Duodenal mucosa (tissue), 2 donors: Measurements from ENCODE around the gene MTX1.
A peak's percentile ranks its signal among the peaks of the same experiment; 100 is the strongest.

Source experiments
- H3K27ac ChIP-seq: one replicate; pipeline ENCODE4 v1.7.0; 2013; ENCODE audit warnings: low read depth, low read length
- H3K27me3 ChIP-seq, 2 donors: one replicate each; pipeline ENCODE4 v1.7.0; 2013; ENCODE audit warnings: low read length in 2 of 2, control low read depth in 1 of 2; ENCODE audit not compliant: insufficient read depth in 2 of 2, control insufficient read depth in 1 of 2
- H3K36me3 ChIP-seq, 2 donors: one replicate each; pipeline ENCODE4 v1.7.0; 2013; ENCODE audit warnings: low read length in 2 of 2, control low read depth in 1 of 2; ENCODE audit not compliant: insufficient read depth in 2 of 2, control insufficient read depth in 1 of 2
- H3K4me1 ChIP-seq, 2 donors: one replicate each; pipeline ENCODE4 v1.7.0; 2013; ENCODE audit warnings: low read length in 2 of 2, control low read depth in 1 of 2; ENCODE audit not compliant: insufficient read depth in 2 of 2, control insufficient read depth in 1 of 2
- H3K4me3 ChIP-seq, 2 donors: one replicate each; pipeline ENCODE4 v1.7.0; 2013; ENCODE audit warnings: low read length in 2 of 2, low read depth in 1 of 2
- H3K9ac ChIP-seq, 2 donors: one replicate each; pipeline ENCODE4 v1.7.0; 2013; ENCODE audit warnings: low read length in 2 of 2, low read depth in 1 of 2
- H3K9me3 ChIP-seq, 2 donors: one replicate each; pipeline ENCODE4 v1.7.0; 2013; ENCODE audit warnings: low read length in 2 of 2, control low read depth in 1 of 2; ENCODE audit not compliant: control insufficient read depth in 1 of 2

Gene MTX1

DNA sequence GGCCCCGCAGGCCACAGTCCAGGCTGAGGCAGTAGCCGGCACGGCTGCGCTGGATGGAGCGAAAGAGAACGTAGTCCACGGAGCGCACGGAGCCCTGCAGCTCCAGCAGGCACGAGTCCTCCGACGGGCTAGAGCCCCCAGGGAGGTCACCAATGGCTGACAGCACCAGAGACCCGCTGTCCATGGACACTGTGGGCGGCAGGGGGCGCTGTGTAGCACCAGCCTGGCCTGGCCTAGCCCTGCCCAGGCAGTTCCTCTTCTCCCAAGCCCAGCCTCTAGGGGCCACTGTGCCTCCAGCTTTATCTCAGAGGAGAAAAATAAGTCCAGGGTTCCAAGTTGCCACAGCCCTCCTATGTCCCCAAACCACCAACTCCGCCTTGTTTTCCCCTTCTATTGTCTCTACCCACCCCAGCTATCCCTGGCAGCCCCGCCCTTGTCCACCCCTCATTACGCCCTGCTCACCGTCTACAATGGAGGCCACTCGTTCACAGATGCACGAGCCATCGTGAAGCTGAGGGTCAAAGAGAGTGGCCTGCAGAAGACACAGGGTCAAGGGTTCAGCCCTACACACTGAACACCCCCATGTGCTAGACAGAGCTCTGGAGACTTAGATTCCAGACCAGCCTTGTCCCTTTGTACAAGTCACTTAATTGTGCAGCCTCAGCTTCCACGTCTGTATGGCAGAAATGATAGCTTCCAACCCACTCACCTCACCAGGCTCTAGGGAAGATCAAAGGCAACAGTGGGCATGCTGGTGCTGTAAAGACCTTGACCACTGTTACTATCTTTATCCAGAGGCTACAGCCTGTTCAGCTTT, 42.3 kb downstream of the MTX1 start:
- Histone ChIP-seq H3K27ac (no peak overlapping the region), H3K27me3 (no peaks in the 10 kb centered on the region), H3K9me3 (no peaks in the 10 kb centered on the region), H3K4me1 (peaks cover 19 to 22% of the 10 kb centered on the region in 2 donors), H3K36me3 (peaks cover 0 to 7% of the 10 kb centered on the region in 2 donors), H3K9ac (peak overlapping the region; percentile 65 to 66), H3K4me3 (peak overlapping the region; percentile 43 to 61)

- Histone ChIP-seq H3K9ac (no peak overlapping the region), H3K36me3 (peaks cover under 1 to 7% of the 10 kb centered on the region in 2 donors), H3K4me3 (no peak overlapping the region), H3K27me3 (no peaks in the 10 kb centered on the region), H3K4me1 (peaks cover 26 to 29% of the 10 kb centered on the region in 2 donors), H3K27ac (no peak overlapping the region), H3K9me3 (no peaks in the 10 kb centered on the region)
These were observed 43.1 kb downstream of the MTX1 start for GRCh38 chr1:155251566-155251965.

GRCh38 chr1:155253208-155253607, 44.7 kb downstream of the MTX1 start:
- Histone ChIP-seq H3K4me1 (peaks cover 29% of the 10 kb centered on the region in 2 donors), H3K36me3 (peaks cover 8 to 12% of the 10 kb centered on the region in 2 donors), H3K9ac (no peak overlapping the region), H3K4me3 (no peak overlapping the region), H3K27me3 (no peaks in the 10 kb centered on the region), H3K27ac (no peak overlapping the region), H3K9me3 (no peaks in the 10 kb centered on the region)

DNA sequence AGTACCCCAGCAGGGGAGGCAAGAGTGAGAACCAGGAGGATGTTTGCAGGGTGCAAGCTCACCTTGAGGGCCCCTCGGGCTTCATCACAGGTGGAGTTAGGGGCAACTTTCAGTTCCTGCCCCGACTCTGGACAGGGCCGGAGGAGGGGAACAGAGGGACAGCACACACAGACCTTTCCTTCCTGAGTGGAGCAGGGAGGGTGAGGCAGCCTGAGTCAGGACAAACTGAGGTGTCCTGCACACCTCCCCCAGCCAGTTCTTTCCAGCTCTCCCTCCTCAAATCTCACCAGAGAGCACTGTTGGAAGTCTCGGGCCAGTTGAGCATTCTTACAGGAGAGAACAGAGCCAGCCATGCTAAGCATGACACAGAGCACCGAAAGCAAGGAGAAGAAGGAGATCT, 45.3 kb downstream of the MTX1 start:
- Histone ChIP-seq H3K9ac (no peak overlapping the region), H3K4me1 (peaks cover 29% of the 10 kb centered on the region in 2 donors), H3K9me3 (no peaks in the 10 kb centered on the region), H3K4me3 (peak overlapping the region; percentile 77 to 87), H3K27me3 (no peaks in the 10 kb centered on the region), H3K27ac (no peak overlapping the region), H3K36me3 (peaks cover 11 to 16% of the 10 kb centered on the region in 2 donors)

DNA sequence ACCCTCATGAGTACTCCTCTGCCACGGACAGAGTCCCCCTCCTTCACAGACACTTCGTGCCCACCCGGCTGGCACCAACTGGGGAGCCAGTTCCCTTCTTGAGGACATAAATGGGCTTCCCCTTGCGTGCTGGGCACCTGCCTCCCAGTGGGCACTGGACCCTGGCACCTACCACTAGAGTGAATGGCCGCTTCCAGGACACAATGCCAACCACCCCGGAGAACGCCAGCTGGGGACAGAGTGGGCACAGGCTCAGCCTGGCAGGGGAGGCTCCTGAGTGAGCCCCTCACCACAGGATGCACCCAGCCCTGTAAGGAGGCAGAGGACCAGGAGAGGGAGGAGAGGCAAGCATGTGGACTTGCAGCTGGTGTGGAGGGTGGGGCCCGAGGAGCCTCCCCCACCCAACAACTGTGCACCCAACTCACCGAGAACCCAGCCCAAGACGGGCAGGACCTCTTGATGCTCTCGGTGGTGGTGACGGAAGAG, 45.8 kb downstream of the MTX1 start:
- Histone ChIP-seq H3K4me1 (peaks cover 29% of the 10 kb centered on the region in 2 donors), H3K36me3 (peaks cover 11 to 16% of the 10 kb centered on the region in 2 donors), H3K4me3 (peak overlapping the region; percentile 77 to 87), H3K9me3 (no peaks in the 10 kb centered on the region), H3K9ac (peak overlapping the region; percentile 89 to 98), H3K27me3 (no peaks in the 10 kb centered on the region), H3K27ac (no peak overlapping the region)

GRCh38 chr1:155254714-155255242, 46.3 kb downstream of the MTX1 start:
- H3K27ac ChIP-seq: peak overlapping the region; percentile 98
- H3K4me3 ChIP-seq: peak overlapping the region; percentile 77 to 87
- no peaks in the 10 kb centered on the region for H3K27me3 ChIP-seq
- H3K4me1 ChIP-seq: peaks cover 29% of the 10 kb centered on the region in 2 donors
- H3K36me3 ChIP-seq: peaks cover 11 to 16% of the 10 kb centered on the region in 2 donors
- H3K9ac ChIP-seq: peak overlapping the region; percentile 89 to 98
- H3K9me3 ChIP-seq: no peaks in the 10 kb centered on the region

- H3K9ac ChIP-seq: peak within 1 kb of the TSS; percentile 89 to 98
- peaks cover 11 to 21% of the 10 kb centered on the region in 2 donors for H3K36me3 ChIP-seq
- H3K4me3 ChIP-seq: peak within 1 kb of the TSS; percentile 77 to 87
- H3K27ac ChIP-seq: peak within 1 kb of the TSS; percentile 98
- H3K27me3 ChIP-seq: no peaks in the 10 kb centered on the region
- H3K9me3 ChIP-seq: no peaks in the 10 kb centered on the region
- H3K4me1 ChIP-seq: peaks cover 29 to 31% of the 10 kb centered on the region in 2 donors
These were observed 46.9 kb downstream of the MTX1 start, which contains the start of gene ENTREP3 for GRCh38 chr1:155255243-155256007. TSS of gene ENTREP3 (minus strand) at chr1:155255483. CDS start at chr1:155254877, 606 bp downstream.

DNA sequence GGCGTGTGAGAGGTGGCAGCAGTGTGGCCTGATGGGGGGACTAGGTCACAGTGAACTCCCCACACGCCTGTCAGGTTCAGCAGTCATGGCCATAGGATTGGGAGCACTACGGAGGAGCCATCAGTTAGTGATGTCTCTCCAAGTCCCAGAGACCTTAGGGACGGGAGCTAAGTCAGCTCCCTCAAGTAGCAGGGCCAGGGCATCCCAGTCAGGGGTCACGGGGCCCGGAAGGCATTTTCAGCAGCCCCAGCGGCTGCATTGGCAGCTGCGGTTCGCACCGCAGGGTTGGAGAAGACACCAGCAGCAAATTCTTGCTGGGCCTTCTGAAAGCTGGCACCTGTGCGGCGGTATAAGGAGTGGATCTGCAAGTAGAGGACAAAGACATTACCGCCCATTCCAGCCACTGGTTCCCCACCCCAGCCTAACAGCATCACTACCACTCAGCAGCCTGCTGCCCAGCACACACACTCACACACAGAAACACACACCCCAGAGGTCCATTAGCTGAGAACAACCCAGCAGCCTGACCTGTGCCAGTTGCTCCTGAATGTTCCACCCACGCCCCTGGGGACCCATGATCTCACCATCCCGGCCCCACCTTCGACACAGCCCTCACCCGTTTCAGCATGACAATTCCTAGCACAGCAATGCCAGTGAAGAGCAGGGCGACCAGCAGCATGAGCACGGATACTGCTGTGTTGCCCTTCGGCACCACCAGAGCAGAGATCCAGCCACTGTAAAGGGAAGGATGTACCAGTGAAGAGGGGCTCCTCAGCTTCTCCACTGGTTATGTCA, 47.8 kb downstream of the MTX1 start:
- peak overlapping the region; percentile 98 for H3K27ac ChIP-seq
- peak overlapping the region; percentile 89 to 98 for H3K9ac ChIP-seq
- H3K27me3 ChIP-seq: no peaks in the 10 kb centered on the region
- H3K4me1 ChIP-seq: peaks cover 28 to 33% of the 10 kb centered on the region in 2 donors
- H3K9me3 ChIP-seq: no peaks in the 10 kb centered on the region
- peaks cover 11 to 22% of the 10 kb centered on the region in 2 donors for H3K36me3 ChIP-seq
- peak overlapping the region; percentile 77 to 87 for H3K4me3 ChIP-seq

- no peak overlapping the region for H3K4me3 ChIP-seq
- H3K27me3 ChIP-seq: no peaks in the 10 kb centered on the region
- no peak overlapping the region for H3K9ac ChIP-seq
- peaks cover 23 to 29% of the 10 kb centered on the region in 2 donors for H3K4me1 ChIP-seq
- H3K27ac ChIP-seq: no peak overlapping the region
- H3K9me3 ChIP-seq: no peaks in the 10 kb centered on the region
- H3K36me3 ChIP-seq: peaks cover 26 to 45% of the 10 kb centered on the region in 2 donors
These were observed 51.8 kb downstream of the MTX1 start for GRCh38 chr1:155260276-155260675.
